ENCODE data around the gene RUNX1. TPM values are rescaled to one million over a fixed set of nuclear protein-coding genes. Genes with fewer than 3 reads are reported as not detected.

The RUNX1 gene
- total RNA-seq, 1 donor from 2014 or later = 92.1 TPM

DNA sequence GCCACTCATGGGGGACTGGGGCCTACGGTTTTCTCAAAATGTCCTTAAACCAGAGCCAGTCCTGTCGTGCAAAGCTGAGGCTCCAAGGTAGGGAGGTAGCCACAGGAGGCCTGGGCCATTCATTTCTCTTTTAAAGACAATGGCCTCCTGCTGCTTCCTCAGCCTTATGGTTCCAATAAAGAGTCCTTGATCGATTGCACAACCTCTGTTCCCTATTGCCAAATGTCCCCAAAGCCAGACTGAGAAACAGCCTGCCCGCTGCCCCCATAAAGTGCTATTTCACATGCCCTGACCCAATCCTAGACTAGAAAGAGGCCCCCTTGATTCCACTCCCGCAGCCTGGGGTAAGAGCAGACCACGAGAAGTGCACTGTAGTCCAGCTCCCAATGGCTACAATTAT, 213.6 kb downstream of the RUNX1 start:
- Mint-ChIP-seq H3K4me1 (peaks cover 10% of the 10 kb centered on the region), H3K27me3 (no peaks in the 10 kb centered on the region), H3K27ac (no peak overlapping the region), H3K9me3 (no peaks in the 10 kb centered on the region), H3K36me3 (ENCODE audit: low read depth) (peaks cover 76% of the 10 kb centered on the region), H3K4me3 (no peak overlapping the region)
- CTCF ChIA-PET = no interaction called here
- POLR2A ChIA-PET = no interaction called here
- ATAC-seq (ENCODE audit: low read depth) (no peak), DNase-seq (no peak)
- intact Hi-C loops (cut with micrococcal nuclease) = no loop called here
- TF ChIP-seq CTCF (IDR thresholded peaks at IDR 0.05) = no peak

GRCh38 chr21:34834852-34835501, 214.1 kb downstream of the RUNX1 start:
- Mint-ChIP-seq H3K9me3 (no peaks in the 10 kb centered on the region), H3K27me3 (no peaks in the 10 kb centered on the region), H3K27ac (no peak overlapping the region), H3K4me1 (peaks cover 10% of the 10 kb centered on the region), H3K36me3 (ENCODE audit: low read depth) (peaks cover 76% of the 10 kb centered on the region), H3K4me3 (no peak overlapping the region)
- TF ChIP-seq CTCF (IDR thresholded peaks at IDR 0.05) = no peak
- ChIA-PET POLR2A (interaction anchor here (2.3 kb wide), 1 partner anchor 54 kb away, joined by 9 read pairs; no protein-coding TSS in a partner anchor), CTCF (no interaction called here)
- ATAC-seq (ENCODE audit: low read depth) (no peak), DNase-seq (no peak)
- intact Hi-C loops (cut with micrococcal nuclease) = no loop called here

DNA sequence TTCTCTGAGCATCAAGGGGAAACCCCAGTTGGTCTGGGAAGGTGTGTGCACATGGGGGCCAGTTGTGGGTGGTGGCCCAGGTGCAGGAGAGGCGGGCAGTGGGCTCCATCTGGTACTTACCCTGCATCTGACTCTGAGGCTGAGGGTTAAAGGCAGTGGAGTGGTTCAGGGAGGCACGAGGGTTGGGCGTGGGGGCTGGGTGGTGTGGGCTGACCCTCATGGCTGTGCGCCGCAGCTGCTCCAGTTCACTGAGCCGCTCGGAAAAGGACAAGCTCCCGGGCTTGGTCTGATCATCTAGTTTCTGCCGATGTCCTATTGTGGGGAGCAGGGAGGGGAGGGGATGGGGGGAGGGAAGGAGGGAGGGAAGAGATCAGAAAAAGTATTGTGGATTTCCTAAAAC, 214.8 kb downstream of the RUNX1 start:
- intact Hi-C loops (cut with micrococcal nuclease) = no loop called here
- Mint-ChIP-seq H3K4me3 (no peak overlapping the region), H3K9me3 (no peaks in the 10 kb centered on the region), H3K36me3 (ENCODE audit: low read depth) (peaks cover 76% of the 10 kb centered on the region), H3K4me1 (peaks cover 10% of the 10 kb centered on the region), H3K27me3 (no peaks in the 10 kb centered on the region), H3K27ac (no peak overlapping the region)
- ChIA-PET POLR2A (interaction anchor here (0.7 to 2.3 kb wide), 2 partner anchors 24 to 54 kb away, joined by 9 read pairs; no protein-coding TSS in a partner anchor), CTCF (no interaction called here)
- ATAC-seq (ENCODE audit: low read depth) = no peak
- DNase-seq = no peak
- no peak for TF ChIP-seq CTCF (IDR thresholded peaks at IDR 0.05)

GRCh38 chr21:34833465-34833864, 215.6 kb downstream of the RUNX1 start:
- ChIA-PET CTCF (interaction anchor here (0.8 kb wide), 1 partner anchor 48 kb away, joined by 5 read pairs; no protein-coding TSS in a partner anchor), POLR2A (interaction anchor here (0.7 to 2.3 kb wide), 2 partner anchors 25 to 55 kb away, joined by 9 read pairs; no protein-coding TSS in a partner anchor)
- Mint-ChIP-seq H3K4me1 (peaks cover 10% of the 10 kb centered on the region), H3K9me3 (no peaks in the 10 kb centered on the region), H3K4me3 (no peak overlapping the region), H3K27ac (no peak overlapping the region), H3K36me3 (ENCODE audit: low read depth) (peaks cover 77% of the 10 kb centered on the region), H3K27me3 (no peaks in the 10 kb centered on the region)
- ATAC-seq (ENCODE audit: low read depth) (no peak), DNase-seq (no peak)
- intact Hi-C loops (cut with micrococcal nuclease) = no loop called here
- no peak for TF ChIP-seq CTCF (IDR thresholded peaks at IDR 0.05)

DNA sequence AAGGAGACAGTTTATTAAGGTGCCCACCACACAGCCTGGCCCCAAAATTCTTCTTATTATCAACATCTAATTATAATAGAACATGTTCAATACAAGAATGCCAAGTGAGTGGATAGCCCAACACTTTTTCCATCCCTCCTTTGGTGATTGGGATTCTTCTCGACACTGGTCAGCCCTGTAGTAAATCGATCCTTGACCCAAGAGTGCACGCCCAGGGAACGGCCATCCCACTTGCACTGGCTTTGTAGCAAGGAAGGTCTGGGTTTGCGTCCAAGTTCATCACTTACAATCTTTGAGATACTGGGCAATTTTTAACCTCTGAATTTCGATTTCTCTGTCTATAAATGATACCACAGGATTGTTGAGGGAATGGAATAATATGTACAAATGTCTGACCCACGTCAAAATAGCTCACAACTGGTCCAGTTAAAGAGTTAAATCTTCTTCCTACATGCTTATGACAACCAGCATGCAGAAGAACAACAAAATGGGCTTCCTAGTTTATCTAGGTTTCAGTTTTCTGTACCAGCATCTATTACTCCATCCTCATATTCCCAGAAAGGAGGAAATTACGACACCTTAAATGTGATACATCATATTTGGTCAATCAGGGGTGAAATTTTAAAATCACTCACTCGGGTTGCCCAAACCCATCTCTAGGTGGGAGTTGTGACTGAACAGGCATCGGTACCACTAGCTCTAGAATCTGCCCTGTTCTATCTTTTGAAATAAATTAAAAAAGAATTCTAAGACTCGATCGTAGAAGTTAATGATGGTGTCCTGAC, 218.5 kb downstream of the RUNX1 start:
- no peaks in the 10 kb centered on the region for H3K27me3 Mint-ChIP-seq
- peaks cover 6% of the 10 kb centered on the region for H3K9me3 Mint-ChIP-seq
- H3K36me3 Mint-ChIP-seq (ENCODE audit: low read depth) = peaks cover 82% of the 10 kb centered on the region
- TF ChIP-seq CTCF (IDR thresholded peaks at IDR 0.05) = no peak
- CTCF ChIA-PET = no interaction called here
- no peak overlapping the region for H3K27ac Mint-ChIP-seq
- ATAC-seq (ENCODE audit: low read depth) = no peak
- H3K4me3 Mint-ChIP-seq = no peak overlapping the region
- POLR2A ChIA-PET = no interaction called here
- intact Hi-C loops (cut with micrococcal nuclease) = no loop called here
- H3K4me1 Mint-ChIP-seq = peaks cover 5% of the 10 kb centered on the region
- no peak for DNase-seq

All from activated B cell treated with CpG ODN at 0.5 μM for 24 hours (primary cell).